B cell (primary cell): ENCODE results near the gene CCDC182.

Source experiments
- CTCF ChIP-seq: fragments of 200-600 bp; IDR thresholded peaks from one replicate; pipeline ENCODE4 v1.8.0; 2022; ENCODE audit warnings: antibody characterized with exemption, mild to moderate bottlenecking
- EZH2 ChIP-seq: IDR thresholded peaks from 2 replicates; pipeline ENCODE4 v1.6.1; 2012; ENCODE audit warnings: borderline replicate concordance, low read depth, mild to moderate bottlenecking, moderate library complexity, low read length; ENCODE audit not compliant: insufficient read depth, poor library complexity, severe bottlenecking

- no peak for TF ChIP-seq EZH2
- TF ChIP-seq CTCF, result no peak
Measured at GRCh38 chr17:57730026-57730701, 14.9 kb downstream of the CCDC182 start.
